Lower leg skin (tissue), 4 donors: ENCODE measurements around the gene ZNF613. TPM values are rescaled to one million over a fixed set of nuclear protein-coding genes. Genes with fewer than 3 reads are reported as not detected.
A peak's percentile ranks its signal among the peaks of the same experiment; 100 is the strongest.

Experiments used
- DNase-seq, 2 donors: peaks; one replicate each; pipeline ENCODE4 v3.0.0-alpha.2; 2019; ENCODE audit warnings: low spot score in 2 of 2
- H3K4me3 ChIP-seq: fragments of 200-600 bp; sonication (generic); 2 replicates; pipeline ENCODE4 v1.5.1; 2017; ENCODE audit warnings: mild to moderate bottlenecking, low read depth; ENCODE audit not compliant: poor library complexity, severe bottlenecking
- POLR2A ChIP-seq, 2 donors: fragments of 450-650 bp; IDR thresholded peaks; one replicate each; pipeline ENCODE4 v1.6.1; 2016 to 2017; ENCODE audit warnings: antibody characterized with exemption in 2 of 2, mild to moderate bottlenecking in 1 of 2, moderate library complexity in 1 of 2
- WGBS, 2 donors: methylation state at CpG; one replicate each; pipeline ENCODE4 v1.1.5; 2018; 5-methylcytosine and 5-hydroxymethylcytosine counted together
- intact Hi-C: fragments of 100-400 bp; cut with DNase I; formaldehyde crosslinking; loops from one replicate; pipeline ENCODE4 v1.15.0; 2023; ENCODE audit warnings: low total_unique reads
- total RNA-seq, 4 donors: library from RNA; depleted of rRNA; stranded (reverse); fragments of >200 nt; gene quantifications; one replicate each; pipeline ENCODE4 v1.1.0, GENCODE V29; 2016
- TF ChIP-seq, protein P1 (sequence below), 3 donors: fragments of 450-650 bp; IDR thresholded peaks; one replicate each; pipeline ENCODE4 v1.5.1; 2016; ENCODE audit warnings: antibody characterized with exemption in 3 of 3, mild to moderate bottlenecking in 3 of 3, moderate library complexity in 2 of 3

The ZNF613 gene
- total RNA-seq, 4 donors from 2014 or later, result 3.6 to 17.2 (median 7.0) TPM

DNA sequence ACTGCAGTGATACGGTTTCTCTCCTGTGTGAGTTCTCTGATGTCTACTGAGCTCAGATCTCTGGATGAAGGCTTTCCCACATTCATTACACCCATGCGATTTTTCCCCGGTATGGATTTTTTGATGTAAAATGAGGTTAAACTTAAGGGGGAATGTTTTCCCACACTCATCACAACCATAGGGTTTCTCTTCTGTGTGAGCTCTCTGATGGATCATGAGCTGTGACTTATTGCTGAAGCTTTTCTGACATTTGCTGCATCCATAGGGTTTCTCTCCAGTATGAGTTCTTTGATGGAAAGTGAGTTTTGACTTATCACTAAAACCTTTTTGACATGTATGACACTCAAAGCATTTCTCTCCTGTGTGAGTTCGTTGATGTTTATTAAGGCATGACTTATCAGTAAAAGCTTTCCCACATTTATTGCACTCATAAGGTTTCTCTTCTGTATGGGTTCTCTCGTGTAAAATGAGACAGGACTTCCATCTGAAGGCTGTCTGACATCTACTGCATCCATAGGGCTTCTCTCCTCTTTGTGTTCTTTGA lies 11.9 kb upstream of the ZNF613 start:
- intact Hi-C loops, result no loop called here
- no peak overlapping the region for H3K4me3 ChIP-seq
- WGBS, 2 donors, result 80 to 81% methylated on average over 5 of the region's 5 CpGs
- TF ChIP-seq, protein P1, sequence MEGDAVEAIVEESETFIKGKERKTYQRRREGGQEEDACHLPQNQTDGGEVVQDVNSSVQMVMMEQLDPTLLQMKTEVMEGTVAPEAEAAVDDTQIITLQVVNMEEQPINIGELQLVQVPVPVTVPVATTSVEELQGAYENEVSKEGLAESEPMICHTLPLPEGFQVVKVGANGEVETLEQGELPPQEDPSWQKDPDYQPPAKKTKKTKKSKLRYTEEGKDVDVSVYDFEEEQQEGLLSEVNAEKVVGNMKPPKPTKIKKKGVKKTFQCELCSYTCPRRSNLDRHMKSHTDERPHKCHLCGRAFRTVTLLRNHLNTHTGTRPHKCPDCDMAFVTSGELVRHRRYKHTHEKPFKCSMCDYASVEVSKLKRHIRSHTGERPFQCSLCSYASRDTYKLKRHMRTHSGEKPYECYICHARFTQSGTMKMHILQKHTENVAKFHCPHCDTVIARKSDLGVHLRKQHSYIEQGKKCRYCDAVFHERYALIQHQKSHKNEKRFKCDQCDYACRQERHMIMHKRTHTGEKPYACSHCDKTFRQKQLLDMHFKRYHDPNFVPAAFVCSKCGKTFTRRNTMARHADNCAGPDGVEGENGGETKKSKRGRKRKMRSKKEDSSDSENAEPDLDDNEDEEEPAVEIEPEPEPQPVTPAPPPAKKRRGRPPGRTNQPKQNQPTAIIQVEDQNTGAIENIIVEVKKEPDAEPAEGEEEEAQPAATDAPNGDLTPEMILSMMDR (IDR thresholded peaks at IDR 0.05), result no peak
- no peak for TF ChIP-seq POLR2A (IDR thresholded peaks at IDR 0.05)
- no peak for DNase-seq

DNA sequence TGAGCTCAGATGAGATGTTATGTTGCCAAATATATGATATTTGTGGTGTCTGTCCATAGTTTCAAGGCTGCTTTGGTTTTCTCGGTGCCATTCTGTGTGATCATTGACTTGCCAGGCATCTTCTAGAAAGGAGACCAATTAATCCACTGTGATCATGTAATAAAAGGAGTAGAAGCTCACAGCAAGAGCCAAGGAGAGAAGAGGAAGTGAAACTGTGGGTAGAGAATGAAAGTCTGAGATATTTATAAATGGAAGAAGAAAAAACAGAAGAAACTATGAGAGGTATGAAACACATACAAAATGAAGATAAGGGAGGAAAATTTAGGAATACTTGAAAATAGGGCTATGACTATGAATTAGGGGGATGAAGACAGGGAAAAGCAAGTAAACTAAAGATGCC lies 11.1 kb upstream of the ZNF613 start:
- intact Hi-C loops, result no loop called here
- H3K4me3 ChIP-seq, result no peak overlapping the region
- DNase-seq, result no peak
- no peak for TF ChIP-seq POLR2A (IDR thresholded peaks at IDR 0.05)
- TF ChIP-seq, protein P1 (IDR thresholded peaks at IDR 0.05), result no peak
- 80 to 84% methylated on average over 1 of the region's 1 CpG for WGBS, 2 donors

DNA sequence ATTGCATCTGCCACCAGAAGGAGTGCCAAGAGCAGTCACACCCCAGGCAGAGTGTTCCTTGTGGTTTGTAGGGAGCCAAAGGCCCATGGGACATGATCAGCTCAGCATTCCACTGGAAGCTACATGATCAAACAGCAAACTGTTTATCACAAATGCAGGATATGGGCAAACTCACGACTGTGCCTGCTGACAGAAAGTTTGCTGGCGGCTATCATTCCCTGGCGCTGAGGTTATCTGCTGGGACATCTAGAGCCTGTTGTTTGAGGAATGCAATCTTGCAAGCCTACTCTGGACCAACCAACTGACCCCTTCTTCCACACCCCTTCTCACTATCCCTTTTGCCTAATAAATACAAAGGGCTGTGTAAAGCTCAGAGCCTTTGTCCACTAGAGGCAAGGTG lies 7.7 kb upstream of the ZNF613 start:
- intact Hi-C loops, result loop anchor here (10.0 kb wide), 1 partner anchor 65 kb away; the partner anchor contains the start of gene ZNF350
- H3K4me3 ChIP-seq, result no peak overlapping the region
- 79 to 88% methylated on average over 3 of the region's 3 CpGs for WGBS, 2 donors
- TF ChIP-seq POLR2A (IDR thresholded peaks at IDR 0.05), result no peak
- TF ChIP-seq, protein P1 (IDR thresholded peaks at IDR 0.05), result no peak
- DNase-seq, result no peak

GRCh38 chr19:51921949-51922348 lies 5.3 kb upstream of the ZNF613 start:
- no peak for TF ChIP-seq POLR2A (IDR thresholded peaks at IDR 0.05)
- TF ChIP-seq, protein P1 (IDR thresholded peaks at IDR 0.05), result no peak
- intact Hi-C loops, result loop anchor here (10.0 kb wide), 1 partner anchor 63 kb away; the partner anchor contains the start of gene ZNF350
- WGBS, 2 donors, result 91 to 93% methylated on average over 8 of the region's 8 CpGs
- no peak overlapping the region for H3K4me3 ChIP-seq
- DNase-seq, result no peak

- 12 to 22% methylated on average over 11 of the region's 11 CpGs for WGBS, 2 donors
- H3K4me3 ChIP-seq, result peak overlapping the region; percentile 58
- DNase-seq, result no peak
- intact Hi-C loops, result loop anchor here (10.0 kb wide), 1 partner anchor 58 kb away; the partner anchor contains the start of gene ZNF350
- TF ChIP-seq, protein P1 (IDR thresholded peaks at IDR 0.05), result no peak
- TF ChIP-seq POLR2A (IDR thresholded peaks at IDR 0.05), result no peak
Measured at GRCh38 chr19:51926426-51926783, 867 bp upstream of the ZNF613 start.

GRCh38 chr19:51927859-51928258 lies 587 bp downstream of the ZNF613 start:
- WGBS, 2 donors, result 27% methylated on average over 13 of the region's 13 CpGs
- peak overlapping the region; percentile 58 for H3K4me3 ChIP-seq
- TF ChIP-seq POLR2A (IDR thresholded peaks at IDR 0.05), result no peak
- TF ChIP-seq, protein P1 (IDR thresholded peaks at IDR 0.05), result no peak
- no peak for DNase-seq
- intact Hi-C loops, result loop anchor here (10.0 kb wide), 1 partner anchor 57 kb away; the partner anchor contains the start of gene ZNF350
